HepG2 (cell line): ENCODE data around the gene CSNK2B. TPM values are rescaled to one million over a fixed set of nuclear protein-coding genes. Genes with fewer than 3 reads are reported as not detected.

Source experiments
- KLF11 ChIP-seq: IDR thresholded peaks from 2 replicates; pipeline ENCODE4 v1.6.1; 2016; ENCODE audit warnings: missing compliant biosample characterization
- POLR2G ChIP-seq: fragments of 200-400 bp; formaldehyde crosslinking; IDR thresholded peaks from 2 replicates; pipeline ENCODE4 v1.6.1; 2018; ENCODE audit warnings: mild to moderate bottlenecking, low read depth, low read length, moderate library complexity
- PTBP1 ChIP-seq: fragments of 200-400 bp; formaldehyde crosslinking; IDR thresholded peaks from 2 replicates; pipeline ENCODE4 v1.6.1; 2018; ENCODE audit warnings: low read length, low read depth; ENCODE audit not compliant: poor library complexity, severe bottlenecking
- SMAD1 ChIP-seq: sonication (generic); formaldehyde crosslinking; IDR thresholded peaks from 2 replicates; pipeline ENCODE4 v1.4.0; 2020; ENCODE audit warnings: missing genetic modification reagents, low read depth, mild to moderate bottlenecking, borderline replicate concordance
- TBP ChIP-seq: sonication (generic); formaldehyde crosslinking; IDR thresholded peaks from 2 replicates; pipeline ENCODE4 v1.5.0; 2020; ENCODE audit warnings: missing genetic modification reagents
- TCF12 ChIP-seq, 2 experiments: fragments of 450-650 bp in 1 of 2; sonication (generic) in 1 of 2; formaldehyde crosslinking in 1 of 2; IDR thresholded peaks; 2 replicates each; pipeline versions ENCODE4 v1.6.1 to v1.8.0; 2017 to 2022; ENCODE audit warnings: antibody characterized with exemption in 1 of 2, mild to moderate bottlenecking in 1 of 2, missing genetic modification reagents in 1 of 2, moderate library complexity in 1 of 2
- THYN1 ChIP-seq: sonication (generic); formaldehyde crosslinking; IDR thresholded peaks from 2 replicates; pipeline ENCODE4 v1.8.1; 2023; ENCODE audit warnings: low read depth, mild to moderate bottlenecking, moderate library complexity, missing genetic modification reagents, borderline replicate concordance
- ZFP37 ChIP-seq: sonication (generic); formaldehyde crosslinking; IDR thresholded peaks from 2 replicates; pipeline ENCODE4 v1.4.0; 2020; ENCODE audit warnings: missing genetic modification reagents, borderline replicate concordance
- ZFY ChIP-seq: sonication (generic); formaldehyde crosslinking; IDR thresholded peaks from 2 replicates; pipeline ENCODE4 v1.4.0; 2020; ENCODE audit warnings: missing genetic modification reagents
- ZSCAN12 ChIP-seq: sonication (generic); formaldehyde crosslinking; IDR thresholded peaks from 2 replicates; pipeline ENCODE4 v1.9.0; 2021; ENCODE audit warnings: mild to moderate bottlenecking, missing genetic modification reagents
- ZSCAN30 ChIP-seq: sonication (generic); formaldehyde crosslinking; IDR thresholded peaks from 2 replicates; pipeline ENCODE4 v1.5.0; 2020; ENCODE audit warnings: mild to moderate bottlenecking, missing genetic modification reagents
- polyA plus RNA-seq, 8 experiments: library from polyadenylated mRNA; depleted of rRNA in 3 of 8; stranded (reverse) in 7 of 8; unstranded in 1 of 8; fragments of >200 nt; fragmentation: Illumina TruSeq in 4 of 8; extraction: Trizol in 4 of 8; gene quantifications; 2 replicates each; pipeline versions ENCODE4 v1.2.1 to v1.2.3, GENCODE V29; 2011 to 2016; ENCODE audit warnings: low read depth in 4 of 8, missing spikeins in 1 of 8, mixed read lengths in 1 of 8; ENCODE audit not compliant: insufficient read depth in 1 of 8
- total RNA-seq, 5 experiments: library from RNA; depleted of rRNA; stranded (reverse); fragments of >200 nt; fragmentation: Illumina TruSeq; extraction: Trizol; gene quantifications; 2 replicates each; pipeline ENCODE4 v1.2.3, GENCODE V29; 2016; ENCODE audit warnings: low read depth in 1 of 5
- TF ChIP-seq, protein P1 (sequence below): sonication (generic); formaldehyde crosslinking; IDR thresholded peaks from 2 replicates; pipeline ENCODE4 v1.4.0; 2020; ENCODE audit warnings: missing genetic modification reagents, borderline replicate concordance
- TF ChIP-seq, protein P2 (sequence below): sonication (generic); formaldehyde crosslinking; IDR thresholded peaks from 2 replicates; pipeline ENCODE4 v1.4.0; 2020; ENCODE audit warnings: missing genetic modification reagents; ENCODE audit errors: not compliant biosample characterization
- TF ChIP-seq, protein P3 (sequence below): sonication (generic); formaldehyde crosslinking; IDR thresholded peaks from one replicate; pipeline ENCODE4 v1.5.1; 2020; ENCODE audit warnings: mild to moderate bottlenecking, missing genetic modification reagents; ENCODE audit errors: not compliant biosample characterization

The CSNK2B gene
- total and polyA plus RNA-seq, 2 of the 13 experiments (the other 11 are each of a cell fraction or from before 2014, with no cell fraction given) = 111 to 296 TPM

DNA sequence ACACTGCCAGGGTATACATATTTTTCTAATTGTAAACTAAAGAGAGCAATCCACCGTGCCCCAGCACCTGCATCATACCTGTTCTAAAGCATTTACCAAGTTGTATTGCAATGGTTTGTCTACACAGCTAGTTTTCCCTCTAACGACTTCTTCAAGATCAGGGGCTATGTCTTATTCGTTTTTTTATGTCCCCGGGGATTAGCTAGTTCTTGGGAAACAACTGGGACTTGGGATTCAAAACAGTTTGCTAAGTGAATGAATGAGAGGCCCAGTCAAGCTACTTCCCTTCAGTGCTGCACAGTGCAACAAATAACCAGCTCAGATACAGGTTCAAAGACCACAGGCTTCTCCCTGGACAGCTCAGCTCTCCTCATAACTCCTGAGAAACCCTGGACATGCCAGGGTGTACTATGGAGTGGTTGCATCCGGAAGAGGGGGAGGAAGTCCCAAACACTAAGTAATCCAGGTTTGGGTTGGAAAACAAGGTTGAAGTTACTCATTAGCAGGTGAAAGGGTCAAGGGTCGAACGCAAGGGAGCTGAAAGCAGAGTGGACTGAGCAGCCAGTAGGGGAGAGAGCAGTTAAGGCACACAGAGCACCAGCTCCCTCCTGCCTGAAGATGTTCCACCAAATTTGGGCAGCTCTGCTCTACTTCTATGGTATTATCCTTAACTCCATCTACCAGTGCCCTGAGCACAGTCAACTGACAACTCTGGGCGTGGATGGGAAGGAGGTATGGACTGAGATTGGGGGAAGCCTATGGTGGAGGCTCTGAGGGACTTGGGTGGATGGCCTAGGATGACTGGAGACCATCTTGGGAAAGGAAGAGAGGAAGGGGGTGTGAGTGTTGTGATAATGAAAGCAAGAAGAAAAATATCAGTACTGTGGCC lies 10.3 kb upstream of the CSNK2B start, which contains the start of gene APOM (continued):
- TF ChIP-seq, protein P1, sequence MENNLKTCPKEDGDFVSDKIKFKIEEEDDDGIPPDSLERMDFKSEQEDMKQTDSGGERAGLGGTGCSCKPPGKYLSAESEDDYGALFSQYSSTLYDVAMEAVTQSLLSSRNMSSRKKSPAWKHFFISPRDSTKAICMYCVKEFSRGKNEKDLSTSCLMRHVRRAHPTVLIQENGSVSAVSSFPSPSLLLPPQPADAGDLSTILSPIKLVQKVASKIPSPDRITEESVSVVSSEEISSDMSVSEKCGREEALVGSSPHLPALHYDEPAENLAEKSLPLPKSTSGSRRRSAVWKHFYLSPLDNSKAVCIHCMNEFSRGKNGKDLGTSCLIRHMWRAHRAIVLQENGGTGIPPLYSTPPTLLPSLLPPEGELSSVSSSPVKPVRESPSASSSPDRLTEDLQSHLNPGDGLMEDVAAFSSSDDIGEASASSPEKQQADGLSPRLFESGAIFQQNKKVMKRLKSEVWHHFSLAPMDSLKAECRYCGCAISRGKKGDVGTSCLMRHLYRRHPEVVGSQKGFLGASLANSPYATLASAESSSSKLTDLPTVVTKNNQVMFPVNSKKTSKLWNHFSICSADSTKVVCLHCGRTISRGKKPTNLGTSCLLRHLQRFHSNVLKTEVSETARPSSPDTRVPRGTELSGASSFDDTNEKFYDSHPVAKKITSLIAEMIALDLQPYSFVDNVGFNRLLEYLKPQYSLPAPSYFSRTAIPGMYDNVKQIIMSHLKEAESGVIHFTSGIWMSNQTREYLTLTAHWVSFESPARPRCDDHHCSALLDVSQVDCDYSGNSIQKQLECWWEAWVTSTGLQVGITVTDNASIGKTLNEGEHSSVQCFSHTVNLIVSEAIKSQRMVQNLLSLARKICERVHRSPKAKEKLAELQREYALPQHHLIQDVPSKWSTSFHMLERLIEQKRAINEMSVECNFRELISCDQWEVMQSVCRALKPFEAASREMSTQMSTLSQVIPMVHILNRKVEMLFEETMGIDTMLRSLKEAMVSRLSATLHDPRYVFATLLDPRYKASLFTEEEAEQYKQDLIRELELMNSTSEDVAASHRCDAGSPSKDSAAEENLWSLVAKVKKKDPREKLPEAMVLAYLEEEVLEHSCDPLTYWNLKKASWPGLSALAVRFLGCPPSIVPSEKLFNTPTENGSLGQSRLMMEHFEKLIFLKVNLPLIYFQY (CRISPR knock-in tag) = peak; percentile 79; the same call in 1 of the 2 replicates
- no peak for TF ChIP-seq ZSCAN12 (CRISPR knock-in tag)
- TF ChIP-seq THYN1 (CRISPR knock-in tag) = peak; percentile 96; the same call in 1 of the 2 replicates
- TF ChIP-seq, protein P2, sequence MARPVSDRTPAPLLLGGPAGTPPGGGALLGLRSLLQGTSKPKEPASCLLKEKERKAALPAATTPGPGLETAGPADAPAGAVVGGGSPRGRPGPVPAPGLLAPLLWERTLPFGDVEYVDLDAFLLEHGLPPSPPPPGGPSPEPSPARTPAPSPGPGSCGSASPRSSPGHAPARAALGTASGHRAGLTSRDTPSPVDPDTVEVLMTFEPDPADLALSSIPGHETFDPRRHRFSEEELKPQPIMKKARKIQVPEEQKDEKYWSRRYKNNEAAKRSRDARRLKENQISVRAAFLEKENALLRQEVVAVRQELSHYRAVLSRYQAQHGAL (CRISPR knock-in tag) = no peak
- peak; percentile 68 for TF ChIP-seq ZFY
- 0 out of 2 replicates have a peak, but pooled peaks have one; percentile 59 for TF ChIP-seq ZSCAN30 (CRISPR knock-in tag)
- peak; percentile 99 for TF ChIP-seq POLR2G
- TF ChIP-seq SMAD1 = peak; percentile 88
- TF ChIP-seq PTBP1 = no peak
- no peak for TF ChIP-seq KLF11 (CRISPR knock-in tag)
- no peak for TF ChIP-seq TBP (CRISPR knock-in tag)
- TF ChIP-seq, protein P3, sequence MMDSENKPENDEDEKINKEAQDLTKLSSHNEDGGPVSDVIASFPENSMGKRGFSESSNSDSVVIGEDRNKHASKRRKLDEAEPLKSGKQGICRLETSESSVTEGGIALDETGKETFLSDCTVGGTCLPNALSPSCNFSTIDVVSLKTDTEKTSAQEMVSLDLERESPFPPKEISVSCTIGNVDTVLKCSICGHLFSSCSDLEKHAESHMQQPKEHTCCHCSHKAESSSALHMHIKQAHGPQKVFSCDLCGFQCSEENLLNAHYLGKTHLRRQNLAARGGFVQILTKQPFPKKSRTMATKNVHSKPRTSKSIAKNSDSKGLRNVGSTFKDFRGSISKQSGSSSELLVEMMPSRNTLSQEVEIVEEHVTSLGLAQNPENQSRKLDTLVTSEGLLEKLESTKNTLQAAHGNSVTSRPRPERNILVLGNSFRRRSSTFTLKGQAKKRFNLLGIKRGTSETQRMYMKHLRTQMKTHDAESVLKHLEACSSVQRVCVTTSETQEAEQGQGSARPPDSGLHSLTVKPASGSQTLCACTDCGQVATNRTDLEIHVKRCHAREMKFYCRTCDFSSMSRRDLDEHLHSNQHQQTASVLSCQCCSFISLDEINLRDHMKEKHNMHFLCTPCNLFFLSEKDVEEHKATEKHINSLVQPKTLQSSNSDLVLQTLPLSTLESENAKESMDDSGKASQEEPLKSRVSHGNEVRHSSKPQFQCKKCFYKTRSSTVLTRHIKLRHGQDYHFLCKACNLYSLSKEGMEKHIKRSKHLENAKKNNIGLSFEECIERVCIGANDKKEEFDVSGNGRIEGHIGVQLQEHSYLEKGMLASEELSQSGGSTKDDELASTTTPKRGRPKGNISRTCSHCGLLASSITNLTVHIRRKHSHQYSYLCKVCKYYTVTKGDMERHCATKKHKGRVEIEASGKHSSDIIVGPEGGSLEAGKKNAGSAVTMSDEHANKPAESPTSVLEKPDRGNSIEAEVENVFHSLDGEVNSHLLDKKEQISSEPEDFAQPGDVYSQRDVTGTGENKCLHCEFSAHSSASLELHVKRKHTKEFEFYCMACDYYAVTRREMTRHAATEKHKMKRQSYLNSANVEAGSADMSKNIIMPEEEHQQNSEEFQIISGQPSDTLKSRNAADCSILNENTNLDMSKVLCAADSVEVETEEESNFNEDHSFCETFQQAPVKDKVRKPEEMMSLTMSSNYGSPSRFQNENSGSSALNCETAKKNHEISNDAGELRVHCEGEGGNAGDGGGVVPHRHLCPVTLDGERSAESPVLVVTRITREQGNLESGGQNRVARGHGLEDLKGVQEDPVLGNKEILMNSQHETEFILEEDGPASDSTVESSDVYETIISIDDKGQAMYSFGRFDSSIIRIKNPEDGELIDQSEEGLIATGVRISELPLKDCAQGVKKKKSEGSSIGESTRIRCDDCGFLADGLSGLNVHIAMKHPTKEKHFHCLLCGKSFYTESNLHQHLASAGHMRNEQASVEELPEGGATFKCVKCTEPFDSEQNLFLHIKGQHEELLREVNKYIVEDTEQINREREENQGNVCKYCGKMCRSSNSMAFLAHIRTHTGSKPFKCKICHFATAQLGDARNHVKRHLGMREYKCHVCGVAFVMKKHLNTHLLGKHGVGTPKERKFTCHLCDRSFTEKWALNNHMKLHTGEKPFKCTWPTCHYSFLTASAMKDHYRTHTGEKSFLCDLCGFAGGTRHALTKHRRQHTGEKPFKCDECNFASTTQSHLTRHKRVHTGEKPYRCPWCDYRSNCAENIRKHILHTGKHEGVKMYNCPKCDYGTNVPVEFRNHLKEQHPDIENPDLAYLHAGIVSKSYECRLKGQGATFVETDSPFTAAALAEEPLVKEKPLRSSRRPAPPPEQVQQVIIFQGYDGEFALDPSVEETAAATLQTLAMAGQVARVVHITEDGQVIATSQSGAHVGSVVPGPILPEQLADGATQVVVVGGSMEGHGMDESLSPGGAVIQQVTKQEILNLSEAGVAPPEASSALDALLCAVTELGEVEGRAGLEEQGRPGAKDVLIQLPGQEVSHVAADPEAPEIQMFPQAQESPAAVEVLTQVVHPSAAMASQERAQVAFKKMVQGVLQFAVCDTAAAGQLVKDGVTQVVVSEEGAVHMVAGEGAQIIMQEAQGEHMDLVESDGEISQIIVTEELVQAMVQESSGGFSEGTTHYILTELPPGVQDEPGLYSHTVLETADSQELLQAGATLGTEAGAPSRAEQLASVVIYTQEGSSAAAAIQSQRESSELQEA (CRISPR knock-in tag) = peak; percentile 54
- no peak for TF ChIP-seq TCF12 (IDR thresholded peaks at IDR 0.05)
- no peak for TF ChIP-seq TCF12 (CRISPR knock-in tag; IDR thresholded peaks at IDR 0.05)
- TF ChIP-seq ZFP37 (CRISPR knock-in tag) = peak; percentile 96; the same call in 1 of the 2 replicates
